Ectodermal cell (in vitro differentiated cells): Measurements from ENCODE around the gene SNRPA.
"Not testable (repeated sequence)": the region's sequence is repeated elsewhere in the genome, so short reads cannot be mapped to it uniquely, and the experiment has no call there.

Experiments used
- H3K27ac ChIP-seq: 2 replicates; pipeline ENCODE4 v1.7.0; 2013; ENCODE audit warnings: mild to moderate bottlenecking, low read depth, low read length; ENCODE audit not compliant: insufficient read depth, poor library complexity, severe bottlenecking
- H3K27me3 ChIP-seq: 2 replicates; pipeline ENCODE4 v1.7.0; 2013; ENCODE audit warnings: mild to moderate bottlenecking, low read length; ENCODE audit not compliant: insufficient read depth, control insufficient read depth, poor library complexity, severe bottlenecking
- H3K36me3 ChIP-seq: one replicate; pipeline ENCODE4 v1.7.0; 2013; ENCODE audit warnings: low read length; ENCODE audit not compliant: control insufficient read depth, insufficient read depth
- H3K4me1 ChIP-seq: one replicate; pipeline ENCODE4 v1.7.0; 2013; ENCODE audit warnings: low read length; ENCODE audit not compliant: control insufficient read depth, insufficient read depth
- H3K4me3 ChIP-seq: 2 replicates; pipeline ENCODE4 v1.7.0; 2013; ENCODE audit warnings: low read depth, low read length, control low read depth; ENCODE audit not compliant: insufficient read depth
- H3K9me3 ChIP-seq: 2 replicates; pipeline ENCODE4 v1.7.0; 2013; ENCODE audit warnings: mild to moderate bottlenecking, low read length, moderate library complexity; ENCODE audit not compliant: control insufficient read depth
- WGBS, 2 experiments: methylation state at CpG; one replicate each; pipeline ENCODE4 v1.1.7; 2013; ENCODE audit warnings: missing lambda C conversion rate in 2 of 2; 5-methylcytosine and 5-hydroxymethylcytosine counted together

The SNRPA gene

GRCh38 chr19:40762754-40763470 lies 11.9 kb downstream of the SNRPA start:
- H3K9me3 ChIP-seq: no peaks in the 10 kb centered on the region
- peaks cover 77% of the 10 kb centered on the region for H3K36me3 ChIP-seq
- no peak overlapping the region for H3K4me3 ChIP-seq
- 92 to 96% methylated on average over 16 to 17 of the region's 17 CpGs for WGBS, 2 experiments
- no peaks in the 10 kb centered on the region for H3K4me1 ChIP-seq
- H3K27ac ChIP-seq: no peak overlapping the region
- H3K27me3 ChIP-seq: no peaks in the 10 kb centered on the region

GRCh38 chr19:40763526-40763925 lies 12.5 kb downstream of the SNRPA start:
- Histone ChIP-seq H3K27ac (no peak overlapping the region), H3K36me3 (peaks cover 72% of the 10 kb centered on the region), H3K4me3 (no peak overlapping the region), H3K4me1 (no peaks in the 10 kb centered on the region), H3K9me3 (no peaks in the 10 kb centered on the region), H3K27me3 (no peaks in the 10 kb centered on the region)
- 94 to 95% methylated on average over 7 of the region's 7 CpGs for WGBS, 2 experiments

- H3K4me3 ChIP-seq: no peak overlapping the region
- 95 to 97% methylated on average over 10 of the region's 10 CpGs for WGBS, 2 experiments
- no peaks in the 10 kb centered on the region for H3K9me3 ChIP-seq
- H3K4me1 ChIP-seq: no peaks in the 10 kb centered on the region
- peaks cover 69% of the 10 kb centered on the region for H3K36me3 ChIP-seq
- no peak overlapping the region for H3K27ac ChIP-seq
- H3K27me3 ChIP-seq: no peaks in the 10 kb centered on the region
These were observed 13.0 kb downstream of the SNRPA start for GRCh38 chr19:40763963-40764362.

GRCh38 chr19:40766385-40766784 lies 15.4 kb downstream of the SNRPA start:
- not testable (repeated sequence) for H3K9me3 ChIP-seq, H3K4me1 ChIP-seq, H3K4me3 ChIP-seq, H3K27ac ChIP-seq, H3K27me3 ChIP-seq
- H3K36me3 ChIP-seq: peaks cover 45% of the 10 kb centered on the region
- 94 to 95% methylated on average over 13 of the region's 13 CpGs for WGBS, 2 experiments

- Histone ChIP-seq H3K27ac (no peak overlapping the region), H3K36me3 (peaks cover 24% of the 10 kb centered on the region), H3K9me3 (no peaks in the 10 kb centered on the region), H3K4me1 (no peaks in the 10 kb centered on the region), H3K4me3 (no peak overlapping the region), H3K27me3 (no peaks in the 10 kb centered on the region)
- 94 to 95% methylated on average over 5 of the region's 5 CpGs for WGBS, 2 experiments
These were observed 17.9 kb downstream of the SNRPA start for GRCh38 chr19:40768869-40769268.

GRCh38 chr19:40771101-40771862 lies 20.3 kb downstream of the SNRPA start:
- H3K4me1 ChIP-seq, H3K4me3 ChIP-seq, H3K9me3 ChIP-seq, H3K27ac ChIP-seq, H3K36me3 ChIP-seq, H3K27me3 ChIP-seq: not testable (repeated sequence)
- WGBS, 2 experiments: 94 to 95% methylated on average over 10 of the region's 10 CpGs

GRCh38 chr19:40774916-40775631 lies 24.1 kb downstream of the SNRPA start, which contains the start of gene MIA:
Gene MIA (plus strand): TSS chr19:40775521. CDS start chr19:40775543, 22 bp downstream.
- Histone ChIP-seq H3K36me3 (no peaks in the 10 kb centered on the region), H3K4me3 (no peak within 1 kb of the TSS), H3K27ac (no peak within 1 kb of the TSS), H3K27me3 (no peaks in the 10 kb centered on the region), H3K4me1 (no peaks in the 10 kb centered on the region), H3K9me3 (no peaks in the 10 kb centered on the region)
- 84 to 89% methylated on average over 9 of the region's 9 CpGs for WGBS, 2 experiments

- WGBS, 2 experiments: 90 to 97% methylated on average over 10 of the region's 10 CpGs
- Histone ChIP-seq H3K4me3 (no peak overlapping the region), H3K27ac (no peak overlapping the region), H3K36me3 (no peaks in the 10 kb centered on the region), H3K4me1 (no peaks in the 10 kb centered on the region), H3K27me3 (no peaks in the 10 kb centered on the region), H3K9me3 (no peaks in the 10 kb centered on the region)
These were observed 24.6 kb downstream of the SNRPA start for GRCh38 chr19:40775632-40776022.

- H3K36me3 ChIP-seq: no peaks in the 10 kb centered on the region
- H3K4me3 ChIP-seq: no peak overlapping the region
- H3K4me1 ChIP-seq: no peaks in the 10 kb centered on the region
- H3K27ac ChIP-seq: no peak overlapping the region
- no peaks in the 10 kb centered on the region for H3K27me3 ChIP-seq
- WGBS, 2 experiments: 80 to 81% methylated on average over 7 of the region's 7 CpGs
- no peaks in the 10 kb centered on the region for H3K9me3 ChIP-seq
These were observed 25.4 kb downstream of the SNRPA start for GRCh38 chr19:40776364-40776763.
